GM12801 (cell line): ENCODE results near the gene MAEA.

Source experiments
- TF ChIP-seq, protein P1 (sequence below): IDR thresholded peaks from one replicate; pipeline ENCODE4 v1.5.1; 2011; ENCODE audit warnings: control low read depth; ENCODE audit not compliant: insufficient read length; ENCODE audit errors: extremely low read depth

Gene MAEA

GRCh38 chr4:1252928-1253492, 36.7 kb upstream of the MAEA start:
- TF ChIP-seq, protein P1, sequence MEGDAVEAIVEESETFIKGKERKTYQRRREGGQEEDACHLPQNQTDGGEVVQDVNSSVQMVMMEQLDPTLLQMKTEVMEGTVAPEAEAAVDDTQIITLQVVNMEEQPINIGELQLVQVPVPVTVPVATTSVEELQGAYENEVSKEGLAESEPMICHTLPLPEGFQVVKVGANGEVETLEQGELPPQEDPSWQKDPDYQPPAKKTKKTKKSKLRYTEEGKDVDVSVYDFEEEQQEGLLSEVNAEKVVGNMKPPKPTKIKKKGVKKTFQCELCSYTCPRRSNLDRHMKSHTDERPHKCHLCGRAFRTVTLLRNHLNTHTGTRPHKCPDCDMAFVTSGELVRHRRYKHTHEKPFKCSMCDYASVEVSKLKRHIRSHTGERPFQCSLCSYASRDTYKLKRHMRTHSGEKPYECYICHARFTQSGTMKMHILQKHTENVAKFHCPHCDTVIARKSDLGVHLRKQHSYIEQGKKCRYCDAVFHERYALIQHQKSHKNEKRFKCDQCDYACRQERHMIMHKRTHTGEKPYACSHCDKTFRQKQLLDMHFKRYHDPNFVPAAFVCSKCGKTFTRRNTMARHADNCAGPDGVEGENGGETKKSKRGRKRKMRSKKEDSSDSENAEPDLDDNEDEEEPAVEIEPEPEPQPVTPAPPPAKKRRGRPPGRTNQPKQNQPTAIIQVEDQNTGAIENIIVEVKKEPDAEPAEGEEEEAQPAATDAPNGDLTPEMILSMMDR = no peak

GRCh38 chr4:1253831-1254230, 35.9 kb upstream of the MAEA start:
- TF ChIP-seq, protein P1 = no peak

GRCh38 chr4:1255151-1255550, 34.5 kb upstream of the MAEA start:
- TF ChIP-seq, protein P1 = no peak

DNA sequence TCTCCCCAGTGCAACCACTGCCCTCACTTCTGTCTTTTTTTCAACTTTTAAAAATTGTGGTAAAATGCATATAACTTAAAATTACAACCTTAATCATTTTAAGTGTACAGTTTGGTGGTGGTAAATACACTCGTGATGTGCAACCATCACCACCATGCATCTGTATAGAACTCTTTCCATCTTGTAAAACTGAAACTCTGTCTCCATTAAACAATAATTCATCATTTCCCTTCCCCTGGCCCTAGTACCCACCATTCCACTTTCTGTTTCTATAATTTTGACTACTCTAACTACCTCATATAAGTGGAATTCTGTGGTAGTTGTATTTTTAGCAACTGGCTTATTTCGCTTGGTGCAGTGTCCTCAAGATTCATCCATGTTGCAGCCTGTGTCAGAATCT, 34.0 kb upstream of the MAEA start:
- TF ChIP-seq, protein P1 = no peak

DNA sequence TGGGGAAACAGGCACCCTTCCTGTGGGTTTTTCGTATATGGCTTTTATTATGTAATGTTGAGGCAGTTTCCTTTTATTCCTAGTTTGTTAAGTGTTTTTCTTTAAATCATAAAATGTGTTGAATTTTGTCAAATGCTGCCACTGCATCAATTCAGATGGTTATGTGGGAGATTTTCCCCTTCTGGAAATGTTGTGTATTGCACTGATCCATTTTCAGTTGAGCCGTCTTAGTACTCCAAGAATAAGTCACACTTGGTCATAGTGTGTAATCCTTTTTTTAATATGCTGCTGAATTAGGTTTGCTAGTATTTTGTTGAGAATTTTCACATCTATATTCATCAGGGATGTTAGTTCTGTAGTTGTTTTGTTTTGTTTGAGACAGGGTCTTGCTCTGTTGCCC, 31.2 kb upstream of the MAEA start:
- TF ChIP-seq, protein P1 = no peak

DNA sequence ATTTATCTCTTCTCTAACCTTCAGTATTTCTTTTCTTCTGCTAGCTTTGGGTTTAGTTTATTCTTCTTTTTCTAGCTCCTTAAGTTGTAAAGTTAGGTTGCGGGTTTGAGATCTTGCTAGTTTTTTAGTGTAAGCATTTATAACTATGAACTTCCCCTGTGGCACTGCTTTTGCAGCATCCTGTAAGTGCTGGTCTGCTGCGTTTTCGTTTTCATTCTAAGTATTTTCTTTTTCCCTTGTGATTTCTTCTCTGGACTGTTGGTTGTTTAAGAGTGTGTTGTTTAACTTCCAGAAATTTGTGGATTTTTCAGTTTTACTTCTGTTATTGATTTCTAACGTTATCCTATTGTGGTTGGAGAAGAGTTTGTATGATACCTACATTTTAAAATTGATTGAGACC, 29.7 kb upstream of the MAEA start:
- TF ChIP-seq, protein P1 = no peak

DNA sequence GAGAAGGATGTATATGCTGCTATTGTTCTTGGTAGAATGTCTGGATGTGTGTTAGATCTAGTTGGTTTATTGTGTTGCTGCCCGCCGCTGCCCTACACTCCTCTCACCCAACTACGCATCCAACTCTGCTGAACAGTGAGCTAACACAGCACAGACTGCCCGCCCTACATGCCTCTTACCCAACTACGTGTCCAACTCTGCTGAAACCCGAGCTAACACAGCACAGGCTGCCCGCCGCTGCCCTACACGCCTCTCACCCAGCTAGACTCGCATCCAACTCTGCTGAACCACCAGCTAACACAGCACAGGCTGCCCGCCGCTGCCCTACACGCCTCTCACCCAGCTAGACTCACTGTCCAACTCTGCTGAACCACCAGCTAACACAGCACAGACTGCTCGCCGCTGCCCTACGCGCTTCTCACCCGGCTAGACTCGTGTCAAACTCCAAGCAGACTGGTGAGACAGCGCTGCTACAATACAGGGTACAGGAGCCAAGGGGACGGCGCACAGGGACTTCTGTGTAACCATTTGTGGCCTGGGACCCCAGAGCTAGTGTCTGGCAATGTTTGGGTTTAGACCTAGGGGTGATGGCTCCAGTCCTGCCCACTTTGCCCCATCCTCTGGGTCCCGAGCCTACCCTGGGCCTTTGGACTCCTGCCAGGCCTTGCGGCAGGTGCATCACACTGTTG, 29.1 kb upstream of the MAEA start:
- TF ChIP-seq, protein P1 = no peak
